ENCODE data around the gene COL9A3.

COL9A3 gene

GRCh38 chr20:62829231-62830230 is 12.7 kb downstream of the COL9A3 start:
- DNase-seq (ENCODE audit: extremely low read depth, low read depth): no peak
- TF ChIP-seq, protein P1, sequence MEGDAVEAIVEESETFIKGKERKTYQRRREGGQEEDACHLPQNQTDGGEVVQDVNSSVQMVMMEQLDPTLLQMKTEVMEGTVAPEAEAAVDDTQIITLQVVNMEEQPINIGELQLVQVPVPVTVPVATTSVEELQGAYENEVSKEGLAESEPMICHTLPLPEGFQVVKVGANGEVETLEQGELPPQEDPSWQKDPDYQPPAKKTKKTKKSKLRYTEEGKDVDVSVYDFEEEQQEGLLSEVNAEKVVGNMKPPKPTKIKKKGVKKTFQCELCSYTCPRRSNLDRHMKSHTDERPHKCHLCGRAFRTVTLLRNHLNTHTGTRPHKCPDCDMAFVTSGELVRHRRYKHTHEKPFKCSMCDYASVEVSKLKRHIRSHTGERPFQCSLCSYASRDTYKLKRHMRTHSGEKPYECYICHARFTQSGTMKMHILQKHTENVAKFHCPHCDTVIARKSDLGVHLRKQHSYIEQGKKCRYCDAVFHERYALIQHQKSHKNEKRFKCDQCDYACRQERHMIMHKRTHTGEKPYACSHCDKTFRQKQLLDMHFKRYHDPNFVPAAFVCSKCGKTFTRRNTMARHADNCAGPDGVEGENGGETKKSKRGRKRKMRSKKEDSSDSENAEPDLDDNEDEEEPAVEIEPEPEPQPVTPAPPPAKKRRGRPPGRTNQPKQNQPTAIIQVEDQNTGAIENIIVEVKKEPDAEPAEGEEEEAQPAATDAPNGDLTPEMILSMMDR (IDR thresholded peaks at IDR 0.05; ENCODE audit: low read depth, low read length, missing control alignments): no peak
- H3K4me3 ChIP-seq (replicated peaks; ENCODE audit: low read depth, low read length): no peak overlapping the region

DNA sequence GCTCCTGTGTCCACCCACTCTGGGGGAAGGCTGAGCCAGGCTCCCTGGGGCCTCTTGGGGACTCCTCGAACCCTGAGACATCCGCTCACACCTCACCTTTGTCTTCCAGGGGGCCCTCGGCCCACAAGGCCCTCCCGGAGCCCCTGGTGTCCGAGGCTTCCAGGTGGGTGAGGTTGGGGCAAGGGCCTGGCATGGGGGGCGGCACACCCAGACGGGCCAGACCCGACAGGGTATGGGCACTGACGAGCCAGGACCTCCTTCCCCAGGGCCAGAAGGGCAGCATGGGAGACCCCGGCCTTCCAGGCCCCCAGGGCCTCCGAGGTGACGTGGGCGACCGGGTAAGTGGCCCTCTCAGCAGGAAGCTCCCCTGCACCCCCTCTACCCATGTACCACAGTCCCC is 13.4 kb downstream of the COL9A3 start:
- TF ChIP-seq, protein P1 (IDR thresholded peaks at IDR 0.05; ENCODE audit: low read depth, low read length, missing control alignments): no peak
- no peak for DNase-seq (ENCODE audit: extremely low read depth, low read depth)
- no peak overlapping the region for H3K4me3 ChIP-seq (replicated peaks; ENCODE audit: low read depth, low read length)

DNA sequence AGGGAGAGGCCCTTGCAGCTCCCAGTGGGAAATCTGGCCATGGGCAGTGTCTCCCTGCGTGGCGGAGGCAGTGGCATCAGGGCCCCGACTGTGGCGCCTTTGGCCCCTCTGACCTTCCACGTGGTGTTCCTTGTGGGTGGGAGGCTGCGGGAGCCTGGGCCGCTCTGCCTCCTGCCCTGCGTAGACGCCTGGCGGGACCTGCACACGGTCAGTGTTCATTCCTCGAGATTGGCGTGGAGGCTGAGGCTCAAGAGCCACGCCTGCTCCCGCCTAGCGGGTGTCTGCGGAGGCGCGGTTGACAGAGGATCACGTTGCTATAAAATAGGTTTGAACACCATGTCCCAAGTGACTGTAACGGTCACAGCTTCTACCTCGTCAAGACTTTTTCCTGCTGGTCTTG is 14.0 kb downstream of the COL9A3 start:
- TF ChIP-seq, protein P1 (IDR thresholded peaks at IDR 0.05; ENCODE audit: low read depth, low read length, missing control alignments): no peak
- H3K4me3 ChIP-seq (replicated peaks; ENCODE audit: low read depth, low read length): no peak overlapping the region
- DNase-seq (ENCODE audit: extremely low read depth, low read depth): no peak

DNA sequence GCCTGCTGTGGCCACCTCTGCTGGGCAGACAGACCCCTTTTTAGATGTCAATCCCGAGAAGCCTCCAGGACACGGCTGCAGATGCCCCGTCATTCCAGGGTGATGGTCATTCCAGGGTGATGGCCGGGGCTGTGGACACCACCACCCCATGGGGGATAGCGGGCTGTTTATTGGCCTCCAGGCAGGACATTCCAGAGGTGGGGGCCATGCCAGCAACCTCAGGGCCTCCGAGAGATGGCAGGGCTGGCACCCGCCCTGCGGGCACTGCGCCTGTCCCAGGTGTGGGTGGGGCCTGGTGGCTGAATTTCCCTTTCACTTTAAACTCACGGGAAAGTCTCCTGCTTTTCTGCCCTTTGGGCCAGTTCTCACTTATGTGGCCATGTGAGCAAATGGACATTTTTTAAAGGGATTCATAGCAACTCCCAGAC is 14.5 kb downstream of the COL9A3 start:
- no peak overlapping the region for H3K4me3 ChIP-seq (replicated peaks; ENCODE audit: low read depth, low read length)
- TF ChIP-seq, protein P1 (IDR thresholded peaks at IDR 0.05; ENCODE audit: low read depth, low read length, missing control alignments): no peak
- no peak for DNase-seq (ENCODE audit: extremely low read depth, low read depth)

- DNase-seq (ENCODE audit: extremely low read depth, low read depth): no peak
- TF ChIP-seq, protein P1 (IDR thresholded peaks at IDR 0.05; ENCODE audit: low read depth, low read length, missing control alignments): no peak
- no peak overlapping the region for H3K4me3 ChIP-seq (replicated peaks; ENCODE audit: low read depth, low read length)
Observed at GRCh38 chr20:62831854-62832211, 15.0 kb downstream of the COL9A3 start.

DNA sequence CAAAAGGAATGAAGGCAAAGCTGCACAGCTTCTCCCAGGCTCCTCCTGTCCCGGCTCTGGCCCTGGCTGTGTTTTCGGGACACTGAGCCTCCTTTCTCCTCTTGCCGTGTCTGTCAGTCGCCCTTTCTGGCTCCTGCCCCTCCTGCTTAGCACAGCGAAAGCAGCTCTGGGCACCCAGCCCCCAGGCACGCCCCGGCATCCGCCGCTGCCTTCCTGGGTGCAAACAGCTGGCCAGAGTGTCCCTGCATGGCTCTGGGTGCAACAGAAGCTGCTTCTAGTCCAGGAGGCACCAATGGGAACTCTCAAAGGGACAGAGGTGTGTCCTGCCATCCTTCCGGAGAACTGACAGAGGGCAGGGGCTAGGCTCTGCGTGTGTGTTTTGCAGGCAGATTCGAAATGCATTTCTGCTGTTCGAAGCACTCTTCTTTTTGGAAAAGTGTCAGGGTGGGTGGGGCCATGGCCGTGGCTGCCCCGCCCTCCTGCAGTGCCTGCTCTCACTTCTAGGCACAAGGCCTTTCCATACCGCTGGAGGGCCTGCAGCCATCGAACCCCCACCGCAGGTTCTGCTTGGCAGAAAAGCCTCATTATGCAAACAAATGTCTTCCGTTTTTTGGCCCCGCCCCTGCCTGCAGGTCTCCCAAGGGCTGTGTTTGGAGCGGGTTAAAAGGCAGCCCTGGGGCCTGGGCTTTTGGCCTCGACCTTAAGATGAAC is 15.5 kb downstream of the COL9A3 start:
- TF ChIP-seq, protein P1 (IDR thresholded peaks at IDR 0.05; ENCODE audit: low read depth, low read length, missing control alignments): no peak
- H3K4me3 ChIP-seq (replicated peaks; ENCODE audit: low read depth, low read length): no peak overlapping the region
- no peak for DNase-seq (ENCODE audit: extremely low read depth, low read depth)
